ENCODE results near the gene TDP1.

DNA sequence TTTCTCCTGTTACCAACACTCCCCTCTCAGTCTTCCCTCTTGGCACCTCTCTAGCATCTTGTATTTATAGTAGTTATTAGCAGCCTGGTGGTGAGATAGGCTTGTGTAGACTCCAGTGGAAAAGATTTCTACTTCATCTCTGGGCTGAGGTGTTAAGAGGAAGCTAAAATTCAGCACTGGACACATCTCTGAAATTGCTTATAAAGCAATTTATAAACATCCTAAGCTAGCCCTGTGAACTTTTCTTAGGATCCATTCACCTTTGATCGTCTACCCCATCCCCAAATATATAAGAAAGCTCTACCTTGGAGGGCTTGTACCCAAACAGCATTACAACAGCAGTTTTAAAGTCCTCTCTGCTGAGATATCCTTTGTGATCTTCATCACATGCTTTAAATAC lies 2.1 kb upstream of the TDP1 start:
- TF ChIP-seq, protein P1, sequence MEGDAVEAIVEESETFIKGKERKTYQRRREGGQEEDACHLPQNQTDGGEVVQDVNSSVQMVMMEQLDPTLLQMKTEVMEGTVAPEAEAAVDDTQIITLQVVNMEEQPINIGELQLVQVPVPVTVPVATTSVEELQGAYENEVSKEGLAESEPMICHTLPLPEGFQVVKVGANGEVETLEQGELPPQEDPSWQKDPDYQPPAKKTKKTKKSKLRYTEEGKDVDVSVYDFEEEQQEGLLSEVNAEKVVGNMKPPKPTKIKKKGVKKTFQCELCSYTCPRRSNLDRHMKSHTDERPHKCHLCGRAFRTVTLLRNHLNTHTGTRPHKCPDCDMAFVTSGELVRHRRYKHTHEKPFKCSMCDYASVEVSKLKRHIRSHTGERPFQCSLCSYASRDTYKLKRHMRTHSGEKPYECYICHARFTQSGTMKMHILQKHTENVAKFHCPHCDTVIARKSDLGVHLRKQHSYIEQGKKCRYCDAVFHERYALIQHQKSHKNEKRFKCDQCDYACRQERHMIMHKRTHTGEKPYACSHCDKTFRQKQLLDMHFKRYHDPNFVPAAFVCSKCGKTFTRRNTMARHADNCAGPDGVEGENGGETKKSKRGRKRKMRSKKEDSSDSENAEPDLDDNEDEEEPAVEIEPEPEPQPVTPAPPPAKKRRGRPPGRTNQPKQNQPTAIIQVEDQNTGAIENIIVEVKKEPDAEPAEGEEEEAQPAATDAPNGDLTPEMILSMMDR (IDR thresholded peaks at IDR 0.05; ENCODE audit: borderline replicate concordance, extremely low read depth, low read length, poor library complexity, severe bottlenecking) = no peak
- TF ChIP-seq EZH2 (IDR thresholded peaks at IDR 0.05; ENCODE audit: borderline replicate concordance, low read depth, low read length, severe bottlenecking) = no peak
